Esophagus squamous epithelium (tissue), 5 donors: ENCODE data around the gene PSMD8. TPM values are rescaled to one million over a fixed set of nuclear protein-coding genes. Genes with fewer than 3 reads are reported as not detected.

Source experiments
- DNase-seq: peaks from one replicate; lab custom pipeline; 2025; lab: John Stamatoyannopoulos, UW
- H3K27ac ChIP-seq, 4 donors: fragments of 200-600 bp; sonication (generic); one replicate each; pipeline ENCODE4 v1.5.1; 2016 to 2019; ENCODE audit warnings: mild to moderate bottlenecking in 1 of 4
- H3K27me3 ChIP-seq, 4 donors: fragments of 200-600 bp; sonication (generic); 1 replicate in 3 of 4; 2 replicates in 1 of 4; pipeline versions ENCODE4 v1.5.1 to v1.6.0; 2017 to 2021; ENCODE audit warnings: antibody characterized with exemption in 1 of 4
- H3K36me3 ChIP-seq, 3 donors: fragments of 200-600 bp; sonication (generic); one replicate each; pipeline ENCODE4 v1.5.1; 2016 to 2019
- H3K4me1 ChIP-seq, 3 donors: fragments of 200-600 bp; sonication (generic); one replicate each; pipeline ENCODE4 v1.5.1; 2017 to 2019
- H3K4me3 ChIP-seq, 4 donors: fragments of 200-600 bp; sonication (generic); 1 replicate in 3 of 4; 2 replicates in 1 of 4; pipeline ENCODE4 v1.5.1; 2016 to 2019; ENCODE audit warnings: mild to moderate bottlenecking in 2 of 4, moderate library complexity in 1 of 4
- H3K9me3 ChIP-seq, 3 donors: fragments of 200-600 bp; sonication (generic); one replicate each; pipeline ENCODE4 v1.5.1; 2016 to 2019
- POLR2A ChIP-seq, 4 donors: fragments of 450-650 bp; IDR thresholded peaks; one replicate each; pipeline ENCODE4 v1.6.1; 2017; ENCODE audit warnings: antibody characterized with exemption in 4 of 4, mild to moderate bottlenecking in 4 of 4, moderate library complexity in 3 of 4
- WGBS, 2 donors: methylation state at CpG; one replicate each; pipeline ENCODE4 v1.1.5; 2018; 5-methylcytosine and 5-hydroxymethylcytosine counted together
- intact Hi-C: fragments of 100-400 bp; cut with DNase I; formaldehyde crosslinking; loops from one replicate; pipeline ENCODE4 v1.15.0; 2022
- total RNA-seq, 4 donors: library from RNA; depleted of rRNA; stranded (reverse); fragments of >200 nt; gene quantifications; one replicate each; pipeline ENCODE4 v1.1.0, GENCODE V29; 2016
- TF ChIP-seq, protein P1 (sequence below), 6 experiments: fragments of 450-650 bp in 4 of 6; fragments of 200-600 bp in 2 of 6; sonication (generic) in 2 of 6; IDR thresholded peaks; one replicate each; pipeline ENCODE4 v1.5.1; 2016 to 2019; ENCODE audit warnings: antibody characterized with exemption in 6 of 6, mild to moderate bottlenecking in 4 of 6, moderate library complexity in 4 of 6
- donor health status: DM: yes; HTN: yes; CAD: no.

PSMD8 gene
- total RNA-seq, 4 donors from 2014 or later: 172 to 231 (median 197) TPM

- intact Hi-C loops: no loop called here
- Histone ChIP-seq H3K36me3 (peaks cover 18 to 72% (median 32%) of the 10 kb centered on the region in 3 donors), H3K4me3 (no peak overlapping the region), H3K27ac (no peak overlapping the region), H3K27me3 (peaks cover 0 to 54% (median 0%) of the 10 kb centered on the region in 4 donors), H3K4me1 (peaks cover 18 to 45% (median 26%) of the 10 kb centered on the region in 3 donors), H3K9me3 (no peaks in the 10 kb centered on the region)
- TF ChIP-seq POLR2A (IDR thresholded peaks at IDR 0.05): no peak
- TF ChIP-seq, protein P1, sequence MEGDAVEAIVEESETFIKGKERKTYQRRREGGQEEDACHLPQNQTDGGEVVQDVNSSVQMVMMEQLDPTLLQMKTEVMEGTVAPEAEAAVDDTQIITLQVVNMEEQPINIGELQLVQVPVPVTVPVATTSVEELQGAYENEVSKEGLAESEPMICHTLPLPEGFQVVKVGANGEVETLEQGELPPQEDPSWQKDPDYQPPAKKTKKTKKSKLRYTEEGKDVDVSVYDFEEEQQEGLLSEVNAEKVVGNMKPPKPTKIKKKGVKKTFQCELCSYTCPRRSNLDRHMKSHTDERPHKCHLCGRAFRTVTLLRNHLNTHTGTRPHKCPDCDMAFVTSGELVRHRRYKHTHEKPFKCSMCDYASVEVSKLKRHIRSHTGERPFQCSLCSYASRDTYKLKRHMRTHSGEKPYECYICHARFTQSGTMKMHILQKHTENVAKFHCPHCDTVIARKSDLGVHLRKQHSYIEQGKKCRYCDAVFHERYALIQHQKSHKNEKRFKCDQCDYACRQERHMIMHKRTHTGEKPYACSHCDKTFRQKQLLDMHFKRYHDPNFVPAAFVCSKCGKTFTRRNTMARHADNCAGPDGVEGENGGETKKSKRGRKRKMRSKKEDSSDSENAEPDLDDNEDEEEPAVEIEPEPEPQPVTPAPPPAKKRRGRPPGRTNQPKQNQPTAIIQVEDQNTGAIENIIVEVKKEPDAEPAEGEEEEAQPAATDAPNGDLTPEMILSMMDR (IDR thresholded peaks at IDR 0.05): no peak
- WGBS, 2 donors: 94 to 100% methylated on average over 1 to 2 of the region's 2 CpGs
- no peak for DNase-seq
Measured at GRCh38 chr19:38383743-38384142, 9.4 kb downstream of the PSMD8 start.

- Histone ChIP-seq H3K9me3 (no peaks in the 10 kb centered on the region), H3K36me3 (peaks cover 18 to 65% (median 27%) of the 10 kb centered on the region in 3 donors), H3K27ac (no peak overlapping the region), H3K4me1 (peaks cover 25 to 51% (median 32%) of the 10 kb centered on the region in 3 donors), H3K4me3 (no peak overlapping the region), H3K27me3 (peaks cover 0 to 61% (median 0%) of the 10 kb centered on the region in 4 donors)
- no peak for DNase-seq
- intact Hi-C loops: no loop called here
- 77 to 81% methylated on average over 4 to 8 of the region's 10 CpGs for WGBS, 2 donors
- TF ChIP-seq POLR2A (IDR thresholded peaks at IDR 0.05): no peak
- TF ChIP-seq, protein P1 (IDR thresholded peaks at IDR 0.05): peak in 2 of 6 experiments; percentile 4 to 43
Measured at GRCh38 chr19:38384209-38385027, 10.0 kb downstream of the PSMD8 start.

DNA sequence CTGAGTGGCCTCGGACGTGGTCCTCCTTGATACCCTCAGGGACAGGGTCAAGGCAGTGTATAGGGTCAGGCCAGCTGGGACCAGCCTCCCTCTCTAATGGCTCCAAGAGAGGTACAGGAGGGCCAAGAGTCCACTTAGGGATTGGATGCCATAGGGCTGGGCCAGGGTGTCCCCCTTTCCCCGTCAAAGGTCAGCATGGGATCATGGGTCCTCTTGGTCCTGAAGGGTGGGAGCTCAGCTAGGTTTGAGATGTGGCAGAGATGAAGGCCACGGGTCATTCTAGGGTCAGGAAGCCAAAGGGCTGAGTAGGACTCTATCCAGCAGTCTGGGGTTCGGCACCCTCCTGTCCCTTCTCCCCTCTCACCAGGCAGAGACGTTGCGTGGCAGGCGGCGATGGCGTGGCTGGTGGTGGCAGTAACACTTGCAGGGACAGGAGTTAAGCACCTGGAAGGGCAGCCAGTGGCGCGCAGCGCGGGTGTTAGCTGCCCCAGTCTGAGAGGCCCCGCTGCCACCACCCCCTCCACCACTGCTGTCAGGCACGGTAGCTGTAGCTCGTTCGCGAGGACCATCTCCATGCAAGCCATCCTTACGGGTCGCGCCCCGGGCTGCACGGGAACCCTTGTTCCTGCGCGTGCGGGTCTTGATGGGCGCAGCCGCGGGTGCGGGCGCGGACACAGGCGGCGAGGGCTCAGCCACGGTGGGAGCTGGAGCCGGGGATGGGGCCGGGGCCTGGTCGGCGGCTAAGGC is 10.9 kb downstream of the PSMD8 start:
- H3K9me3 ChIP-seq: no peaks in the 10 kb centered on the region
- no peak overlapping the region for H3K27ac ChIP-seq
- DNase-seq: no peak
- H3K36me3 ChIP-seq: peaks cover 18 to 57% (median 26%) of the 10 kb centered on the region in 3 donors
- WGBS, 2 donors: 87 to 94% methylated on average over 7 of the region's 40 CpGs
- H3K4me1 ChIP-seq: peaks cover 28 to 59% (median 34%) of the 10 kb centered on the region in 3 donors
- no peak overlapping the region for H3K4me3 ChIP-seq
- TF ChIP-seq, protein P1 (IDR thresholded peaks at IDR 0.05): no peak
- TF ChIP-seq POLR2A (IDR thresholded peaks at IDR 0.05): no peak
- intact Hi-C loops: no loop called here
- peaks cover 0 to 66% (median 0%) of the 10 kb centered on the region in 4 donors for H3K27me3 ChIP-seq

GRCh38 chr19:38385804-38386257 is 11.5 kb downstream of the PSMD8 start:
- no peaks in the 10 kb centered on the region for H3K9me3 ChIP-seq
- H3K27me3 ChIP-seq: peaks cover 0 to 70% (median 0%) of the 10 kb centered on the region in 4 donors
- peaks cover 28 to 59% (median 34%) of the 10 kb centered on the region in 3 donors for H3K4me1 ChIP-seq
- WGBS, 2 donors: 60 to 72% methylated on average over 5 to 12 of the region's 40 CpGs
- peaks cover 15 to 51% (median 23%) of the 10 kb centered on the region in 3 donors for H3K36me3 ChIP-seq
- intact Hi-C loops: no loop called here
- DNase-seq: no peak
- H3K27ac ChIP-seq: no peak overlapping the region
- TF ChIP-seq, protein P1 (IDR thresholded peaks at IDR 0.05): no peak
- TF ChIP-seq POLR2A (IDR thresholded peaks at IDR 0.05): no peak
- H3K4me3 ChIP-seq: no peak overlapping the region
